HFF-Myc (cell line): Measurements from ENCODE around the gene KREMEN1.

Experiments
- DNase-seq: peaks from one replicate; pipeline ENCODE4 v3.0.0-alpha.2; 2011; ENCODE audit warnings: low read depth; ENCODE audit errors: extremely low read depth
- H3K4me3 ChIP-seq: replicated peaks from 2 replicates; pipeline ENCODE4 v1.5.1; 2011; ENCODE audit warnings: low read depth, mild to moderate bottlenecking, control low read depth, low read length
- CTCF ChIP-seq: IDR thresholded peaks from 2 replicates; pipeline ENCODE4 v1.5.1; 2012; ENCODE audit warnings: mild to moderate bottlenecking, low read depth, low read length, control low read depth; ENCODE audit errors: missing control alignments

The KREMEN1 gene

GRCh38 chr22:29060931-29061330 lies 11.9 kb upstream of the KREMEN1 start:
- DNase-seq, result no peak
- TF ChIP-seq CTCF, result no peak
- no peak overlapping the region for H3K4me3 ChIP-seq

- no peak within 1 kb of the TSS for H3K4me3 ChIP-seq
- DNase-seq, result no peak
- TF ChIP-seq CTCF, result no peak
Measured at GRCh38 chr22:29061773-29062172, 11.1 kb upstream of the KREMEN1 start, which contains the start of gene C22orf31. Gene C22orf31, minus strand, starts transcription at chr22:29061831. Its CDS starts 39 bp downstream, at chr22:29061792.

- no peak for TF ChIP-seq CTCF
- H3K4me3 ChIP-seq, result no peak overlapping the region
- DNase-seq, result no peak
Measured at GRCh38 chr22:29062286-29062821, 10.5 kb upstream of the KREMEN1 start.

- H3K4me3 ChIP-seq, result no peak overlapping the region
- DNase-seq, result no peak
- no peak for TF ChIP-seq CTCF
Measured at GRCh38 chr22:29065468-29066190, 7.2 kb upstream of the KREMEN1 start.

- no peak overlapping the region for H3K4me3 ChIP-seq
- DNase-seq, result no peak
- no peak for TF ChIP-seq CTCF
Measured at GRCh38 chr22:29069463-29069862, 3.4 kb upstream of the KREMEN1 start.

GRCh38 chr22:29070490-29070889 lies 2.3 kb upstream of the KREMEN1 start:
- DNase-seq, result no peak
- H3K4me3 ChIP-seq, result no peak overlapping the region
- no peak for TF ChIP-seq CTCF
